ENCODE measurements around the gene NFKBIE. TPM values are rescaled to one million over a fixed set of nuclear protein-coding genes. Genes with fewer than 3 reads are reported as not detected.
"Not testable (repeated sequence)": the region's sequence is repeated elsewhere in the genome, so short reads cannot be mapped to it uniquely, and the experiment has no call there.

Gene NFKBIE, protein sequence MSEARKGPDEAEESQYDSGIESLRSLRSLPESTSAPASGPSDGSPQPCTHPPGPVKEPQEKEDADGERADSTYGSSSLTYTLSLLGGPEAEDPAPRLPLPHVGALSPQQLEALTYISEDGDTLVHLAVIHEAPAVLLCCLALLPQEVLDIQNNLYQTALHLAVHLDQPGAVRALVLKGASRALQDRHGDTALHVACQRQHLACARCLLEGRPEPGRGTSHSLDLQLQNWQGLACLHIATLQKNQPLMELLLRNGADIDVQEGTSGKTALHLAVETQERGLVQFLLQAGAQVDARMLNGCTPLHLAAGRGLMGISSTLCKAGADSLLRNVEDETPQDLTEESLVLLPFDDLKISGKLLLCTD
- 10.4 TPM for total RNA-seq
- long read RNA-seq, transcript NFKBIE-201 (6 exons, 2,581 nt): major isoform, 21 of 22 reads
- long read RNA-seq, partial matches to known transcripts: 1 of 22 reads
- long read RNA-seq, other reads (novel, unspliced or antisense): 0 of 22 reads

DNA sequence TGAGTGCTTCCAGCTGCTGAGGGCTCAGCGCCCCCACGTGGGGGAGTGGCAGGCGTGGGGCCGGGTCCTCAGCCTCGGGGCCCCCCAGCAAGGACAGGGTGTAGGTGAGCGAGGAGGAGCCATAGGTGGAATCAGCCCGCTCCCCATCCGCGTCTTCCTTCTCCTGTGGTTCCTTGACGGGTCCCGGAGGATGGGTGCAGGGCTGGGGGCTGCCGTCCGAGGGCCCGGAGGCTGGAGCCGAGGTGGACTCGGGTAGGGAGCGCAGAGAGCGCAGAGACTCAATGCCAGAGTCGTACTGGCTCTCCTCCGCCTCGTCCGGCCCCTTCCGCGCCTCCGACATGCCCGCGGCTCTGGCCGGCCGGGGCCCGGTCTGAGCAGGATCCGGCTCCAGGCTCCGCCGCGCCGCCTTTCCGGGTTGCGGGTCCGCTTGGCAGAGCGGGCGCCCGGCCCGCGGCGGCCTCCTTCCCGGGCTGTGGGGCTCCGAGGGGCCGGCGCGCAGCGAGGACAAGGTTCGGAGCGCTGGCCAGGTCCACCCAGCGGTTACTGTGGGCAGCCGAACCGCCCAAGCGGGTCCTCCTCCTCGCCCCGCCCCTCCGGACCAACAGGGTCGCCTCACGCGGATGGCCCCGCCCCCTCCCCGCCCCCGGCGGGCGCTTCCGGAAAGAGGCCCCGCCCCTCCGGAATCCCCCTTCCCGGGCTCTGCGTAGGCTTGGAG, at the start of gene NFKBIE:
TSS of gene NFKBIE (minus strand) at position 545 of the 715 bp plus-strand sequence. CDS start at position 340, 205 bp downstream.
- Histone ChIP-seq H3K4me3 (peak within 1 kb of the TSS; percentile 87), H3K9me3 (no peaks in the 10 kb centered on the region), H3K4me1 (peaks cover 35% of the 10 kb centered on the region), H3K27me3 (ENCODE audit: low read depth) (peaks cover 11% of the 10 kb centered on the region), H3K36me3 (peaks cover 3% of the 10 kb centered on the region), H3K27ac (peak within 1 kb of the TSS; percentile 85)
- TF ChIP-seq, protein P1, sequence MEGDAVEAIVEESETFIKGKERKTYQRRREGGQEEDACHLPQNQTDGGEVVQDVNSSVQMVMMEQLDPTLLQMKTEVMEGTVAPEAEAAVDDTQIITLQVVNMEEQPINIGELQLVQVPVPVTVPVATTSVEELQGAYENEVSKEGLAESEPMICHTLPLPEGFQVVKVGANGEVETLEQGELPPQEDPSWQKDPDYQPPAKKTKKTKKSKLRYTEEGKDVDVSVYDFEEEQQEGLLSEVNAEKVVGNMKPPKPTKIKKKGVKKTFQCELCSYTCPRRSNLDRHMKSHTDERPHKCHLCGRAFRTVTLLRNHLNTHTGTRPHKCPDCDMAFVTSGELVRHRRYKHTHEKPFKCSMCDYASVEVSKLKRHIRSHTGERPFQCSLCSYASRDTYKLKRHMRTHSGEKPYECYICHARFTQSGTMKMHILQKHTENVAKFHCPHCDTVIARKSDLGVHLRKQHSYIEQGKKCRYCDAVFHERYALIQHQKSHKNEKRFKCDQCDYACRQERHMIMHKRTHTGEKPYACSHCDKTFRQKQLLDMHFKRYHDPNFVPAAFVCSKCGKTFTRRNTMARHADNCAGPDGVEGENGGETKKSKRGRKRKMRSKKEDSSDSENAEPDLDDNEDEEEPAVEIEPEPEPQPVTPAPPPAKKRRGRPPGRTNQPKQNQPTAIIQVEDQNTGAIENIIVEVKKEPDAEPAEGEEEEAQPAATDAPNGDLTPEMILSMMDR (IDR thresholded peaks at IDR 0.05): peak; percentile 16
- intact Hi-C loops (cut with DNase I): no loop called here
- ATAC-seq (peak; percentile 93), DNase-seq (peak; percentile 96)

DNA sequence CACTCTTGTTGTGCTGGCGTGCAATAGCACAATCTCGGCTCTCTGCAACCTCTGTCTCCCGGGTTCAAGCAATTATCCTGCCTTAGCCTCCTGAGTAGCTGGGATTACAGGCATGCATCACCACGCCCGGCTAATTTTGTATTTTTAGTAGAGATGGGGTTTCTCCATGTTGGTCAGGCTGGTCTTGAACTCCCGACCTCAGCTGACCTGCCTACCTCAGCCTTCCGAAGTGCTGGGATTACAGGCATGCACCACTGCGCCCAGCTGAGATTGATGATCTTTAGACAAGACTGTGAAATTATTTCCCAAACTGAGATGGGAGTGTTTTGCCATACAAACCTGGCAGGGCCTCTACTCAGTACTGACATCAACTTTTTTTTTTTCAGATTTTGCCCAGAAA, 49.3 kb upstream of the NFKBIE start:
- H3K9me3 ChIP-seq; H3K27me3 ChIP-seq (ENCODE audit: low read depth); ATAC-seq; intact Hi-C loops (cut with DNase I); H3K27ac ChIP-seq; H3K4me3 ChIP-seq; DNase-seq: not testable (repeated sequence)
- peaks cover 11% of the 10 kb centered on the region for H3K4me1 ChIP-seq
- peaks cover 18% of the 10 kb centered on the region for H3K36me3 ChIP-seq

DNA sequence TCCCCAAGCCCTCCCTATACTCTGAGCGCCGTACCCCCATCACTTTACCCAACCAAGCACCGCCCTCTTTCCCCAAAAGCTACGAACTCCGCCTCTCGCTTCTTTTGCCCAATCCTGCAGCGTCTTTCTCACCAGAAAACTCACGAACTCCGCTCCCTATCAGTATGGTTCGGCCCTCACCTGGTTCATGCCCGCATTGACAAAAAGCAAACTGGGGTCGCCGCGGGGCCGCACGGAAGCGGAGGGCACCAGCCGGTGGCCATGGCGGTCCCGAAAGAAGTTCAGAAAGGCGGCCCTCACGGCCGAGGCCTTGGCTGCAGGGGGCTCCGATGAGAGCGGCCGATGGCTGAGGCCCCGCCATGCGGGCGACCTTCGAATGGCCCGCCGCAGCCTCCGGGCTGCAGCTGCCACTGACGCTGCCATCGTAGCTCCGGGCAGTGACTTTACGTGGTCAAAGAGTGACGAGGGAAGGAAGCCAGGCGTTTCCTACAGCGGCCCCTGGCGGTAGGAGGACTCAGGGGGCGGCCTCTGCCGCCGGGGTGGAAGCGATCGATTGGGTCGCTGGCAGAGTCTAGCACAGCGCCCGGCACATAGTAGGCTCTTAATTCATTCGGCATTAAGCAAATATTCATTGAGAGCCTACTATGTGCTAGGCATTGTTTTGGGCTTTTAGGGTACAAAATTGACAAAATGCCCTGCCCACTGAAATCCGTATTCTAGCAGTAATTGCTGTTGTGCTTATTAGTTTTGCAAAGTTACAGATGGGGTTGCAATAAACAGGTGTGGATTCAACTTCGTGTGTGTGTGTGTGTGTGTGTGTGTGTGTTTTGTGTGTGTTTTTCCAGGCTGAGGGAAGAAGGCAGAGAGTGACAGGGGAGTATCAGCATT, 47.8 kb upstream of the NFKBIE start, which contains the start of gene AARS2:
TSS of gene AARS2 (minus strand) at position 447 of the 888 bp plus-strand sequence. CDS start at position 423, 24 bp downstream.
- Histone ChIP-seq H3K36me3 (peaks cover 33% of the 10 kb centered on the region), H3K4me3 (peak within 1 kb of the TSS; percentile 88), H3K27me3 (ENCODE audit: low read depth) (no peaks in the 10 kb centered on the region), H3K4me1 (peaks cover 11% of the 10 kb centered on the region), H3K9me3 (no peaks in the 10 kb centered on the region), H3K27ac (peak within 1 kb of the TSS; percentile 79)
- ATAC-seq: peak; percentile 97
- TF ChIP-seq, protein P1 (IDR thresholded peaks at IDR 0.05): peak; percentile 99
- intact Hi-C loops (cut with DNase I): no loop called here
- DNase-seq: peak; percentile 90

DNA sequence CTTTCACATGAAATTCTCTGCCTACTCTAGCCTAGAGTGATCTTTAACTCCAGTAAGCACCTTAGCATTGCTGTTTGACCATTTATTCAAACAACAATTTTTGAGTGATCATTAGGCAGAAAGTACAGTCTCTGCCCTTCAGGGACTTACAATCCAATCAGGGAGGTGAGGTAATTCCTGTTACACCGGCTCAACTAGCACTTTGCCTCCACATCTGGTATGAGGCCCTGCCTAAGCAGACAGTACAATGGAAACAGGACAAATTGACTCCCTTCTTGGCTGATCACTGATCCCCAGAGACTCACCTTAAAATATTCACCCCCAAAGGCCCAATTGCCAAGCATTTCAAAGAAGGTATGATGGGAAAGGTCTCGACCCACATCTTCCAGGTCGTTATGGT, 46.4 kb upstream of the NFKBIE start:
- ATAC-seq: no peak
- Histone ChIP-seq H3K27ac (no peak overlapping the region), H3K4me3 (no peak overlapping the region), H3K27me3 (ENCODE audit: low read depth) (no peaks in the 10 kb centered on the region), H3K9me3 (no peaks in the 10 kb centered on the region), H3K4me1 (peaks cover 11% of the 10 kb centered on the region), H3K36me3 (peaks cover 46% of the 10 kb centered on the region)
- intact Hi-C loops (cut with DNase I): no loop called here
- no peak for DNase-seq
- TF ChIP-seq, protein P1 (IDR thresholded peaks at IDR 0.05): no peak

DNA sequence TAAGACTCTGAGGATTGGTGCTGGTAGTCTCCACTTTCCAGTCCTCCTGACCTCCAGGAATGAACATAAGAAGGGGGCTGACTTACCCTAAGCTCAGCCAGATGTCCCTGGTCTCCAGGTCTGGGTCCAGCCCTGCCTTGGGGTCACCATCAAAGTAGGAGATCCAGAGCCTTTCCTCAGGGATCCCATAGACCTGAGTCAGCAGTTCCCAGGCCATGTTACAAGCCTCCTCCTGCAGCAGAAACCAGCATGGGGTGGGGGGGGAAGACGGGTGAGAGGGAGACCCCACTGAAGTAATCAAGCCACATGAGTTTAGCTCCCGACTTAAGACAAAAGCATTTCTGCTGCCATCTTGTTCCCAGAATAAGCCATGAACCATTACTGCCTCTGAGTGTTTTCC, 46.0 kb upstream of the NFKBIE start:
- TF ChIP-seq, protein P1 (IDR thresholded peaks at IDR 0.05): no peak
- H3K4me3 ChIP-seq: no peak overlapping the region
- intact Hi-C loops (cut with DNase I): no loop called here
- H3K36me3 ChIP-seq: peaks cover 50% of the 10 kb centered on the region
- no peak for DNase-seq
- peaks cover 11% of the 10 kb centered on the region for H3K4me1 ChIP-seq
- no peaks in the 10 kb centered on the region for H3K9me3 ChIP-seq
- no peaks in the 10 kb centered on the region for H3K27me3 ChIP-seq (ENCODE audit: low read depth)
- no peak overlapping the region for H3K27ac ChIP-seq
- ATAC-seq: no peak

Measured in lower lobe of right lung (tissue), 2 donors.